ENCODE data around the gene ZNF335.
A peak's percentile ranks its signal among the peaks of the same experiment; 100 is the strongest.

Gene ZNF335

GRCh38 chr20:45951925-45952834 is 19.8 kb downstream of the ZNF335 start:
- no peak for DNase-seq (ENCODE audit: low spot score)

DNA sequence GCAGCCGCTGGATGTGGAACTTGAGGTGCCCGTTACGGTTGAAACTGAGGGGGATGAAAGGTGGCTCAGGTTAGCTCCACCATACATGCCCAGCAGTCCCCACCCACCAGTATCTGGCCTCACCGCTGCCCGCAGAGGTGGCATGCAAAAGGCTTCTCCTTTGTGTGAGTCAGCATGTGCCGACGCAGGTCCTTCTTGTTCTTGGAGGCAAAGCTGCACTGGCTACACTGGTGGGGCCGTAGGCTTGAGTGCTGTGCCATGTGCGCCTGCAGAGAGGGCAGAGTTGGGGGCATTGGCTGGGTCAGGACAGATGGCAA is 21.7 kb downstream of the ZNF335 start:
- no peak for DNase-seq (ENCODE audit: low spot score)

DNA sequence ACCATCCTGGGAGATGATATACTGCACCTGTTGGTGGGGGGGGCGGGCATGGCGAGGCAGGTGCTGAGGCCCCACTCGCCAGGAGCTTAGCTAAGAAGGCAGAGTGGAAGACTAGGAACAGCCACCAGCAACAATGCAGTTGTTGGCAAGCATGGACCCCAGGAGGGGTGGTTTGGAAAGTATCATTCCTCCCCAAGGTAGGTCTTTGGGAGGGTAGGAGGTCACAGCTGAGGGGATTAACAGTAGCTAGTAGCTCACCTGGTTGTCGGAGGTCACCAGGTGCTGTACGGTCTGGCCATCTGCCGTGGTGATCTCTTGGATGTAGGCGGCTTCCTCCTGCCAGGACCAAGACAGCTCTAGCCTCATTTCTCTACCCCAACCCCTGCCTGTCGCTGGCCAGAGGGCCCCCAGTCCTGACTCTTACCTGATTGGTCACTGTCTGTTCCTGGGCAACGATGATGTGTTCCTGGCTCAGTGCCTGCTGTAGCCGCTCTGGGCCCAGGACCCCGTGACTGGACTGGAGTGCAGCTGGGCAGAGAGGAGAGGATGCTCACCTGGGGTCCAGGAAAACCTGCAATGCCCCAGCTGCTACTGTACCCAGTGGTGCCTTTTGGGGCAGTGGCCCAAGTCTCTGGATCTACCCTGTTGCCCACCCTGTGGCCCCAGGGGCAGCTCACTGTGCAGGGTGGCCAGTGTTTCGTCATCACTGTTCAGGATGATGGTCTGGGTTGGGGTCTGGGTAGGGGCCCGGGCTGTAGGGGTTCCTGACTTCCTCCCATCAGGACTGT is 22.3 kb downstream of the ZNF335 start:
- no peak for DNase-seq (ENCODE audit: low spot score)

GRCh38 chr20:45948742-45949541 is 23.1 kb downstream of the ZNF335 start:
- DNase-seq (ENCODE audit: low spot score) = no peak

DNA sequence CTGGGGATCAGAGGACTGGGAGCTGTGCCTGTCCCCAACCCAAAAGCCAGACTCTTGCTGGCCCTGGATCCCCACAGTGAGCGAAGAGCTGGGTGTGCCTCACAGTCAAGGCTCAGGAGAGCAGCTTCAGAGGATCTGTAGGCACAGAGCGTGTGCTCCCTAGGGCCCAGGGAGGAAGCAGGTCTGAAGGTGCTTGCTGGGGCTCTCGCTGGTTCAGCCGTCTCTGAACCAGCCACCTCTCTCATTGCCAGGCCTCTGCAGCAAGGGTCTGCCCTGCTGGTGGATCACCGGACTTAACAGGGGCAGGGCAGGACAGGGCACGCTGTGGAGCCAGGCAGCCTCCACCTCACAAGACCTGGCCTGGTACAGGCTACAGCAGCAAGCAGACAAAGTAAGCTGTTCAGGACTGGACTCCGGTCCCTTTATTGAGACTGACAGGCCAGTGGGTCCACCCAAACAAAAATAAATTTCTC is 23.7 kb downstream of the ZNF335 start:
- no peak for DNase-seq (ENCODE audit: low spot score)

- DNase-seq (ENCODE audit: low spot score) = no peak
These were observed 24.7 kb downstream of the ZNF335 start for GRCh38 chr20:45947110-45947866.

GRCh38 chr20:45946149-45946970 is 25.6 kb downstream of the ZNF335 start:
- no peak for DNase-seq (ENCODE audit: low spot score)

- DNase-seq (ENCODE audit: low spot score) = no peak
These were observed 26.3 kb downstream of the ZNF335 start for GRCh38 chr20:45945678-45946148.

- no peak for DNase-seq (ENCODE audit: low spot score)
These were observed 26.9 kb downstream of the ZNF335 start for GRCh38 chr20:45944965-45945677.

GRCh38 chr20:45944151-45944964 is 27.6 kb downstream of the ZNF335 start:
- DNase-seq (ENCODE audit: low spot score) = no peak

GRCh38 chr20:45943613-45944012 is 28.4 kb downstream of the ZNF335 start:
- no peak for DNase-seq (ENCODE audit: low spot score)

DNA sequence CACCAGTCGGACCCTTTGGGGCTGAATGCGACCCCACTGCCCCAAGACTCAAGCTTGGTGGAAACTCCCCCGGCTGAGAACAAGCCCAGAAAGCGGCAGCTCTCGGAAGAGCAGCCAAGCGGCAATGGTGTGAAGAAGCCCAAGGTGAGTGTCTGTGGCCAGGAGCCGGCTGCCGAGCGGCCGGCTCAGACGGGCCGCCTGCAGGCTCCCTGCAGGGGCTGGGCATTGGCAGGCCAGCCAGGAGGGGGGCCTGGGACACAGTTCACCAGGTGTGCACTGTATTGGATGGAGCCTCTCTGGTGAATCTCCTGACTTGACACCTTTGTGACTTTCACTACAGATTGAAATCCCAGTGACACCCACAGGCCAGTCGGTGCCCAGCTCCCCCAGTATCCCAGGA is 31.5 kb downstream of the ZNF335 start:
- DNase-seq (ENCODE audit: low spot score) = no peak

DNA sequence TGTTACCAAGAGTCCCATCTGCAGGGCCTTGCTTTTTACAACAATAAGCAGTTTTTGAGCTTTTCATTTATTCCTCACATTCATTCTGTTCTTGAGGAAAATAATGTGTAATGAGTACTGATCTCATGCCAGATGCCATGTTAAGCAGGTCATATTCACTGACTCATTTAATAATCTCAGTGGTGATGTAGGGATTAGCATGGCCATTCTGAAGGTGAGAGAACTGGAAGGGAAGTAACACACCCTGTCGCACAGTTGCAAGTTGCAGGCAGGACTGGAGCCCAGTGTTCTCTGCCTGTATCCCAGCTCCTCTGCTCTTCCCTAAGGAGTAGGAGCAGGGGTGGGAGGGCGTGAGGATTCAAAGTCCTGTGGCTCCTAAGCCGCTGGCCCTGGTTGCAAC is 31.9 kb downstream of the ZNF335 start:
- DNase-seq (ENCODE audit: low spot score) = no peak

GRCh38 chr20:45938727-45939438 is 33.1 kb downstream of the ZNF335 start:
- no peak for DNase-seq (ENCODE audit: low spot score)

DNA sequence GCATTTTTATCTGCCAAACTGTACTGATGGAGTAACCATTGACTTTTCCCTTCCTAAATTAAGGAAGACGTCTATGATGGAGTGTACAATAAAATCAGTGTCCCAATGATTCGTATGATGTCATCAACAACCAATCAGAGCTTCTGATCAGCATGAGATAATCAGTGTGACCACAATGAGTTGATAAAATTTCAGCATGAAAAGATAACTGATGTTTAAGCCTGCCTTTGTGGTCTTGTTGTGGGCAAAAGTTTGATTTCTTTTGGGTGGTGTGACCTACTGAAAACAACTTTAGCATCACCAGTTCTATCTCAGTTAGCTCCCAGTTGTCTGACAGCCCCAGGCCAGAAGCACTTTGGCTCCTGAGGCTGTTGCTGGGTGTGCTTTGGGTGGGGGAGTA is 34.2 kb downstream of the ZNF335 start:
- DNase-seq (ENCODE audit: low spot score) = no peak

- DNase-seq (ENCODE audit: low spot score) = no peak
These were observed 36.5 kb downstream of the ZNF335 start for GRCh38 chr20:45935416-45936046.

DNA sequence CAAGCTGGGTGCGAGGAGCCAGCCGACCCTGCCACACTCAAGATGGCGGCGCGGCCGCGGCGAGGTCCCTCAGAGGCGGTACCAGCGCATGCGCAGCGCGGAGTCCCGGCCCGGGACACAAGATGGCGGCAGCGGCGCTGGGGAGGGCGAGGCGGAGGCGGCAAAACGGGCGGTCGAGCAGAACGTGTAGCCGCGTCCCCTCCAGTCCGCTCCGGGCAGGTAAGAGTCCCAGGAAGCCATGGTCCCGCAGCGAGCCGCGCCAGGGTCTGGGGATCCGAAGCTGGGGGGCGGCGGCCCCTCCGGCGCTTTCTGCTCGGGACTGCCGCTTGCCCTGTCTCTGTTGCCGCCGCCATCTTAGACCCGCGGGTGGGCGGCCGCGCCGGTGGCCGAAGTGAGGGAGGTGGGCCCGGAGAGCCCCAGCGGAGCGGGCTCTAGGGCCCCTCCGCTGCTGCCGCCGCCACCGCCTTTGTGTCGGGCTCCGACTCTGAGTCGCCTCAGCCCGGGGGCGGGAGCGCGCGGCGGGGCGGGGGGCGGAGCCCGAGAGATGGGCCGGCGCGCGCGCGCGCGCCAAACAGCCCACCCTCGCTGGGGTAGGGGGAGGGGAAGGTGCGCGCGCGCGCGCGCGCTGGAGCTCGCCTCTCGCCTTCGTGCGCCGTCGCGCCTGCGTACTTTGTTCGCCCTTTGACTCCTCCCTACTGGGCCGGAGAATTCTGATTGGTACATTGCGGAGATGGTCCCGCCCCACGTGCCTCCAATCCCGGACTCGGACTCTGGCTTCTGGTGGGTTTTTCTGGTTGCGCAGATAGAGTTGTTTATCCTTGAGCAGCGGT is 37.2 kb downstream of the ZNF335 start, which contains the start of gene PCIF1:
TSS of gene PCIF1 (plus strand) at position 98 of the 830 bp plus-strand sequence. CDS start 4,317 bp downstream, outside the sequence.
- peak; percentile 99 for DNase-seq (ENCODE audit: low spot score)
